GM19467 (cell line): Measurements from ENCODE around the gene CDS1.
"Not testable (repeated sequence)": the region's sequence is repeated elsewhere in the genome, so short reads cannot be mapped to it uniquely, and the experiment has no call there.

Source experiments
- ATAC-seq: cut with Tn5 transposase; IDR thresholded peaks from one replicate; pipeline ENCODE4 v1.9.1; 2021; ENCODE audit warnings: mild to moderate bottlenecking, moderate library complexity; ENCODE audit not compliant: unreplicated experiment

Gene CDS1

GRCh38 chr4:84582988-84583875 is at the start of gene CDS1:
Gene CDS1 (plus strand): TSS chr4:84583127. CDS start chr4:84583402, 275 bp downstream.
- ATAC-seq, result peak; percentile 43

DNA sequence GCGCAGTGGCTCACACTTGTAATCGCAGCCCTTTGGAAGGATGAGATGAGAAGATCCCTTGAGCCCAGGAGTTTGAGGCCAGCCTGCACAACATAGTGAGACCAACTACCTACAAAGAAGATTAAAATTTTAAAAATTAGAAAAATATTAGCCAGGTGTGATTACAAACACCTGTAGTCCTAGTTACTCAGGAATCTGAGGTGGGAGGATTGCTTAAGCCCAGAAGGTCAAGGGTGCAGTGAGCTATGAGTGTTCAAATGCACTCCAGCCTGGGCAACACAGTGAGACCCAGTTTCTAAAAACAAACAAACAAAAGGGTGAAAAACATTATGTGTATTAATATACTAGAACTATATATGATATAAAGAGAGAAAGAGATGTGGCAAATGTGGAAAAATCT is 47.0 kb upstream of the CDS1 start:
- no peak for ATAC-seq

- ATAC-seq, result no peak
Measured at GRCh38 chr4:84545093-84545492, 37.8 kb upstream of the CDS1 start.

DNA sequence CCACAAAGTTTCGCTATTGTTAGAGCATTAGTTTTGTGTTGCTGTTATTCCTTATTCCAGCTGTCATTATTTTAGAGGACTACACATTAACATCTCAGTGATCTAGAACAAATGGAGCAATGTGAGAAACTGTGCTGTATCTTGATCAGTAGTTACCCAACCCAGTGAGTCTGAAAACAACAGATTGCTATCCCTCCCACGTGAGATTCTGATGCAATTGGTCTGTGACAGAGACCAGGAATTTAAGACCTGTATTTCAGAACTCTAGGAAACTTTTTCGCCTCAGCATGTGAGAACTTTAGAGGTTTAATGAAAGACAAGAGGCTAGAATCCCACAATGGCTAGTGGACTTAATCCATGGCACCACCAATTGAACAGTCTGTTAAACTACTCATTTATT is 35.7 kb upstream of the CDS1 start:
- ATAC-seq, result no peak

DNA sequence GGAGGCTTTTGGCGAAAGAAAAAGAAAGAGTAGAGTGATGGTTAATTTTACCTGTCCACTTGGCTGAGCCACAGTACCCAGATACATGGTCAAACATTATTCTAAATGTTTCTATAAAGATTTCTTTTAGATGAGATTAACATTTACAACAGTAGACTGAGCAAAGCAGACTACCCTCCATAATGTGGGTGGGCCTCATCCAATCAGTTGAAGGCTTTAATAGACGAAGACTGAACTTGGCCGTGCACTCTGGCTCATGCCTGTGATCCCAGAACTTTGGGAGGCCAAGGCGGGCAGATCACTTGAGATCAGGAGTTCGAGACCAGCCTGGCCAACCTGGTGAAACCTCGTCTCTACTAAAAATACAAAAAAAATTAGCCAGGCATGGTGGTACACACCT is 33.7 kb upstream of the CDS1 start:
- not testable (repeated sequence) for ATAC-seq

DNA sequence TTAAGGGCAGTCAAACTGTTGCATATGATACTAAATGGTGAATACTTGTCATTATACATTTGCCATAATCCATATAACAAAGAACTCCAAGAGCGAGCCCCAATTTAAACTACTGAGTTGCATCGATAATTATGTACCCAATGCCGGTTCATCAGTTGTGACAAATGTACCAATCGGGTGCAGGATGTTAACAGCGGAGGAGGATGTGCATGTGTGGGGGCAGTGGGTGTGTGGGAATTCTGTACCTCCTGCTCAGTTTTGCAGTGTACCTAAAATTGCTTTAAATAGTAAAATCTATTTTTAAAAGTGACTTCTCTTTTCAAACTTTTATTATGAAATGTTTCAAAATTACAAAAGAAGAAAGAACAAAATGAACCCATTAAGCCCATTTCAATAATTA is 20.8 kb upstream of the CDS1 start:
- ATAC-seq, result no peak

DNA sequence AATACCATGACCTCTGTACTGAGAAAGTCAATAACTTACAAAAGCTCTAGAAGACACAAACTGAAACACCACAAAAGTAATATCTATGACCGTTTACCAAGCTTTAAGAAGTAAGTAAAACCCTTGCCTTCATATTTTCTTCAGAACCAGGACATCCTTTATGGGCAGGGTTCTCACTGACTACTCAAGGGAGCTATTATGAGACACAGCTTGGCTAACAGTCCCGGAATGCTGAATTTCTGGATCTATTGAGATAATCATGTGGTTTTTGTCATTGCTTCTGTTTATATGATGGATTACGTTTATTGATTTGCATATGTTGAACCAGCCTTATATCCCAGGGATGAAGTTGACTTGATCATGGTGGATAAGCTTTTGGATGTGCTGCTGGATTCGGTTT is 19.9 kb upstream of the CDS1 start:
- ATAC-seq, result no peak

GRCh38 chr4:84565951-84566350 is 17.0 kb upstream of the CDS1 start:
- no peak for ATAC-seq

GRCh38 chr4:84568496-84568895 is 14.4 kb upstream of the CDS1 start:
- no peak for ATAC-seq

DNA sequence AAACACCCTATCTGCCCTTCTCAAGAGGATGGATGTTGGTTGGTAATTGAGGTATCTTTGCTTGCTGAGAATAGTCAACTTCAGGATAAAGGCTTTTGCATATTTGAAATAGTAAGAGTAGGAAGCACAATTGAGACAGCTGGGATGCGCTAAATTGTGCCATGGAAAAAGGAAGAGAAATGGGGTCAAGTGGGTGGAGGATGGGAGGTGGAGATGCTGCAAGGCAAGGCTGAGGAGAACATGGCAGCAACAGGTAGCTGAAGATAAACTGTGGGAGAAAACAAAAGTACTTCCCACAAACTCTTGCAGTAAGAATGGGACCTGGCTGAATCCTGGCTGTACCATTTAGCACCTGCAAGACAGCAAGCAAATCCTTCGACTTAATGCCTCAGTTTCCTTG is 13.9 kb upstream of the CDS1 start:
- no peak for ATAC-seq

- ATAC-seq, result no peak
Measured at GRCh38 chr4:84573385-84574068, 9.4 kb upstream of the CDS1 start.

DNA sequence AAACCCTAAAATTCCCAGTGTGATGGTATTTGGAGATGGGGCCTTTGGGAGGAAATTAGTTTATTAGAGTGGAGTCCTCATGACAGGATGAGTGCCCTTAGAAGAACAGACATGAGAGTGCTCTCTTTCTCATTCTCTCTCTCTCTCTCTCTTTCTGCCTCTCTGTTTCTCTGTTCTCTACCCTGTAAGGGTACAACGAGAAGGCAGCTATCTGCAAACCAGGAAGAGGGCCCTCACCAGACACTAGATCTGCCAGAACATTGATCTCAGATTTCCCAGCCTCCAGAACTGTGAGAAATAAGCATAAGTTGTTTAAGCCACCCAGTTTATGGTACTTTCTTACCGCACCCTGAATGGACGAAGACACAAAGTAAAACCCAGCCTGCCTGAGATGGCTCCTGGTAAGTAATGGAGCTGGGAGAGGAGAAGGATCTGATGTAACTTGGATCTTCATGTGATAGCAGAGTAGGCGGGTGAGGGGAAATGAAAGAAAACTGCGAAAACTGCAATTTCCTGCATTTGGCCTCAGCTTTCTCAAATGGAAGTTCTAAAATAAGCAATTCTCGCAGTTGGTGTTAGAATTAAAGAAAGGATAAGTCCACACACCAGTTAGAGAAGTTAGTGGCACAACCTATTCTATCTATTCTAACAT is 8.7 kb upstream of the CDS1 start:
- ATAC-seq, result no peak

GRCh38 chr4:84578540-84579402 is 4.2 kb upstream of the CDS1 start:
- no peak for ATAC-seq

DNA sequence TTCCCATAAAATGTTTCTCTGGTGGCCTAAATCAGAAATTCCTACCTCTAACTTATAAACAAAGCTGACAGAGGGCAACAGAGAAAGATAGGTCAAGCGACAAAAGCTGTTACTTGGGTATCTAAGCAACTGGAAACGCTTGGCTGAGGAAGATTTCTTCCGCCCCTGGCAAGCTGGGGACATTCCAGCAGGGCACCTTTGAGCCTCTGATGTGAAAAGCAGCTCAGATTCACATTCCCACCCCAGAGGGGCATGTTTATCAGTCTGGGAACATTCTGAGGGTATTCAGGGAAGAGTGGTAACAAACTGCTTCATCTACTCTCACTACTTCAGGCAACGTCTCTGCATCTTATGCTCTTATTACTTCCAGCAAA is 3.5 kb upstream of the CDS1 start:
- no peak for ATAC-seq

- peak; percentile 78 for ATAC-seq
Measured at GRCh38 chr4:84582302-84582987, 482 bp upstream of the CDS1 start.

GRCh38 chr4:84583876-84584380 is 1.0 kb downstream of the CDS1 start:
- ATAC-seq, result no peak

DNA sequence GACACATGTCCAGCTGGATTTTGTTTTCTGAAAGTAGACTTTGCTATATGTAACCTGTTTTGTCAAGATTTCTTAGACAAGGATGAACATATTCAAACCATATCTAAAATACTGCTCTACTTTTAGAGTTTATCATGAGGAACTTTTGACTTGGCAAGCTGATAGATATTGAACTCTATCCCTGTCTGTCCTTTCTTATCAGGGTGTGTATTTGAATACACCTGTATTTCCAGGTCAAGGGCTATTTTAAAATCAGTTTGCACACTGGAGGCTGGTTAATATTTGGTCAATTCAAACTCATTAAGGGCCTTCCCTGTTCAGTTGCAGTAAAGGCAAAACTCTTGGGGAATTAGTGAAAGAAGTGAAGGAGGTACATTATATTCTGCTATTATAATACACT is 2.3 kb downstream of the CDS1 start:
- ATAC-seq, result no peak

- ATAC-seq, result no peak
Measured at GRCh38 chr4:84594724-84595123, 11.8 kb downstream of the CDS1 start.

GRCh38 chr4:84596826-84597225 is 13.9 kb downstream of the CDS1 start:
- no peak for ATAC-seq

DNA sequence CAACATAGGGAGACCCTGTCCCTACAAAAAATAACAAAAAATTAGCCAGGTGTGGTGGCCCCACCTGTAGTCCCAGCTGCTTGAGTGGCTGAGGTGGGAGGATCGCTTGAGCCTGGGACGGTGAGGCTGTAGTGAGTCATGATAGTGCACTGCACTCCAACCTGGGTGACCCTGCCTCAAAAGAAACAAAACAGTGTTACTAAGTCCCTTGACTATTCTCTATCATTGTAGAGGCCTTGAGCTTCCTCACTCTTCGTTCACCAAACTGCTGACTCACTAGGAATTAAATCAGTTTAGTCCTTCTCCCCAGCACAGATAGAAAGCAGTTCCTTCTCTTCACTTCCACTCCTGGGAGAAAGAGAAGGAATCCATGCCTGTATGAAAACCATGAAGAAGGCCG is 14.5 kb downstream of the CDS1 start:
- ATAC-seq, result no peak
